ENCODE results near the gene ELF5.

The ELF5 gene

DNA sequence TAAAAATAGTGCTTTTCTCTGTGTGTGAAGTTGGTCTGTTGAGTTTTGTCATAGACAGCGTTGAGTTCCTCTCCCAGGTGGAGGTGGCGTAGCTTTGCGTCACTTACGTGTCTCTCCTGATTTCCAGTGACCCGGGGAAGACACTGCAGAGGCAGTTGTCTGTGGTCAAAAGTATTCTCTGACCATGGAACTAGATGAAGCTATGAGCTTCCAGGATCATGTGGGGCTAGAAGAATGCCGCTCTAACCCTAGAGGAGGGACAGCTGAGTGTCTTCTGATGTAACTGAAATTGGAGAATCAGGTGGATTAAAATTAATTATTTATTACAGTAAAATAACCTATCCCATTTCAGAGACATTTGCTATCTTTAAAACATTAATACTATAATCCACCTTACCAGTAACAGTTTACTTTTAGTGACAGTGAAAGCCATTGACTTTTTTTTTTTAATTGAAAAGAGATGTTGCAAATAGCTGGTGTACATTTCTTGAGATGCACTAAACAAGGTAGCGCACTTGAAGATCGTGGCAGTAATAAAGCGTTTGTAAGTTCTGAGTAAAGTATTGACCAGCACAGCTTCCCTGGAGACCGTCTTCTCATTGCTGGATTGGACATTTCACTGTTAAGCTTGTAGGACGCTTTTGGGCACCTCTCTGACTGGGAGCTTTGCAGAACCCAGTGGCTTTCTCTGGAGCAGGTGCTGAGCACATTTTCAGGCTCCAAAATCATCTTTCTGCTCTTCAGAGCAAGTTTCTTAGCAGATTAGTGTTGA is 65.2 kb downstream of the ELF5 start:
- H4K20me1 ChIP-seq (ENCODE audit: insufficient read depth, low read length) = no peaks in the 10 kb centered on the region
- H3F3A ChIP-seq (ENCODE audit: insufficient read depth, low read length) = no peaks in the 10 kb centered on the region
- H3K4me2 ChIP-seq (ENCODE audit: low read length) = no peak overlapping the region
- H3K27ac ChIP-seq (ENCODE audit: low read depth, low read length, poor library complexity, severe bottlenecking) = no peak overlapping the region
- no peaks in the 10 kb centered on the region; the same call in 1 of the 2 replicates for H3K79me2 ChIP-seq (ENCODE audit: insufficient read depth, low read length)
- H3K27me3 ChIP-seq (ENCODE audit: insufficient read depth, low read length) = no peaks in the 10 kb centered on the region
- no peaks in the 10 kb centered on the region for H3K9me2 ChIP-seq (ENCODE audit: low read depth, low read length)
- H3K4me1 ChIP-seq (ENCODE audit: insufficient read depth, low read length, severe bottlenecking) = peaks cover 9% of the 10 kb centered on the region
- no peaks in the 10 kb centered on the region for H3K9me3 ChIP-seq (ENCODE audit: low read length)
- H3K4me3 ChIP-seq (ENCODE audit: low read depth, low read length, poor library complexity, severe bottlenecking) = no peak overlapping the region
- peaks cover 40% of the 10 kb centered on the region for H3K36me3 ChIP-seq (ENCODE audit: insufficient read depth, low read length)
- TF ChIP-seq EZH2 (IDR thresholded peaks at IDR 0.05; ENCODE audit: borderline replicate concordance, low read length) = no peak
- no peak for TF ChIP-seq CTCF (IDR thresholded peaks at IDR 0.05; ENCODE audit: low read length)
- H2AFZ ChIP-seq (ENCODE audit: low read length) = no peak overlapping the region
- H3K9ac ChIP-seq (ENCODE audit: low read length) = no peak overlapping the region

- Histone ChIP-seq H3F3A (ENCODE audit: insufficient read depth, low read length) (no peaks in the 10 kb centered on the region), H3K27me3 (ENCODE audit: insufficient read depth, low read length) (no peaks in the 10 kb centered on the region), H3K9me2 (ENCODE audit: low read depth, low read length) (no peaks in the 10 kb centered on the region), H3K79me2 (ENCODE audit: insufficient read depth, low read length) (no peaks in the 10 kb centered on the region; the same call in 1 of the 2 replicates), H4K20me1 (ENCODE audit: insufficient read depth, low read length) (no peaks in the 10 kb centered on the region), H3K4me2 (ENCODE audit: low read length) (no peak overlapping the region), H3K9ac (ENCODE audit: low read length) (no peak overlapping the region), H3K9me3 (ENCODE audit: low read length) (no peaks in the 10 kb centered on the region), H2AFZ (ENCODE audit: low read length) (no peak overlapping the region), H3K4me1 (ENCODE audit: insufficient read depth, low read length, severe bottlenecking) (peaks cover 13% of the 10 kb centered on the region), H3K27ac (ENCODE audit: low read depth, low read length, poor library complexity, severe bottlenecking) (no peak overlapping the region), H3K36me3 (ENCODE audit: insufficient read depth, low read length) (peaks cover 28% of the 10 kb centered on the region), H3K4me3 (ENCODE audit: low read depth, low read length, poor library complexity, severe bottlenecking) (no peak overlapping the region)
- TF ChIP-seq EZH2 (IDR thresholded peaks at IDR 0.05; ENCODE audit: borderline replicate concordance, low read length) (no peak), CTCF (IDR thresholded peaks at IDR 0.05; ENCODE audit: low read length) (no peak)
Observed at GRCh38 chr11:34447044-34447443, 66.5 kb downstream of the ELF5 start.

DNA sequence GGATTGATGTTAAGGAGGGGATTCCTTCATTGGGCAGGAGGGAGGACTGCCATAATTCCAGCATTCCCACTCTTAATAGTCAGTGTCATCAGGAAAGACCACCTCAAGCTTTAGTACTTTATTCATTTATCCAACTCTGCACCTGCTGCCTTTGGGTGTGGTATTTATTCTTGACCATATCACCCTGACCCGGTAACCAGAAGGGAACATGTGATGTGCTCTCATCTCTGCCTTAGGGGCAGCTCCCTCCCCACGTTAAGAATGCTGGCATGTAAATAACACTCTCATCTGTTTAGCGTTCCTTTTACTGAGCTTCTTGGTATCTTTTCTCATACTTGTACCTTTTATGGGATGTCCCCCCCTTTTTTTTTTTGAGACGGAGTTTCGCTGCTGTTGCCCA is 67.2 kb downstream of the ELF5 start:
- H3K27ac ChIP-seq (ENCODE audit: low read depth, low read length, poor library complexity, severe bottlenecking) = no peak overlapping the region
- H3K4me3 ChIP-seq (ENCODE audit: low read depth, low read length, poor library complexity, severe bottlenecking) = no peak overlapping the region
- no peak overlapping the region for H3K9ac ChIP-seq (ENCODE audit: low read length)
- H3K79me2 ChIP-seq (ENCODE audit: insufficient read depth, low read length) = no peaks in the 10 kb centered on the region; the same call in 1 of the 2 replicates
- H2AFZ ChIP-seq (ENCODE audit: low read length) = no peak overlapping the region
- no peaks in the 10 kb centered on the region for H4K20me1 ChIP-seq (ENCODE audit: insufficient read depth, low read length)
- peaks cover 13% of the 10 kb centered on the region for H3K4me1 ChIP-seq (ENCODE audit: insufficient read depth, low read length, severe bottlenecking)
- H3K27me3 ChIP-seq (ENCODE audit: insufficient read depth, low read length) = no peaks in the 10 kb centered on the region
- H3K4me2 ChIP-seq (ENCODE audit: low read length) = no peak overlapping the region
- H3K9me2 ChIP-seq (ENCODE audit: low read depth, low read length) = no peaks in the 10 kb centered on the region
- H3K36me3 ChIP-seq (ENCODE audit: insufficient read depth, low read length) = peaks cover 28% of the 10 kb centered on the region
- H3F3A ChIP-seq (ENCODE audit: insufficient read depth, low read length) = no peaks in the 10 kb centered on the region
- no peak for TF ChIP-seq EZH2 (IDR thresholded peaks at IDR 0.05; ENCODE audit: borderline replicate concordance, low read length)
- TF ChIP-seq CTCF (IDR thresholded peaks at IDR 0.05; ENCODE audit: low read length) = no peak
- H3K9me3 ChIP-seq (ENCODE audit: low read length) = no peaks in the 10 kb centered on the region

Data from OCI-LY1 (cell line).